Measurements from ENCODE around the gene HYAL1. TPM values are rescaled to one million over a fixed set of nuclear protein-coding genes. Genes with fewer than 3 reads are reported as not detected.

The HYAL1 gene
- total RNA-seq, 2 donors from 2014 or later = 9.0 to 15.2 TPM

GRCh38 chr3:50278123-50278879 is 25.1 kb downstream of the HYAL1 start:
- DNase-seq = no peak
- intact Hi-C loops (cut with DNase I) = loop anchor here (10.0 kb wide), 1 partner anchor 46 kb away; the partner anchor contains the start of genes HYAL2 and TUSC2
- H3K36me3 ChIP-seq = no peaks in the 10 kb centered on the region
- no peak overlapping the region for H3K9ac ChIP-seq (ENCODE audit: low read depth in 2 of 2, low read length in 2 of 2)
- H3K4me1 ChIP-seq = peaks cover 9% of the 10 kb centered on the region
- peaks cover 9% of the 10 kb centered on the region for H3K27me3 ChIP-seq
- TF ChIP-seq CTCF (IDR thresholded peaks at IDR 0.05) = no peak
- no peaks in the 10 kb centered on the region for H3K9me3 ChIP-seq
- no peak overlapping the region for H3K27ac ChIP-seq
- no peak overlapping the region for H3K4me3 ChIP-seq

GRCh38 chr3:50276762-50277101 is 26.6 kb downstream of the HYAL1 start:
- Histone ChIP-seq H3K27me3 (peaks cover 9% of the 10 kb centered on the region), H3K9me3 (no peaks in the 10 kb centered on the region), H3K9ac (ENCODE audit: low read depth in 2 of 2, low read length in 2 of 2) (no peak overlapping the region), H3K36me3 (no peaks in the 10 kb centered on the region), H3K4me3 (no peak overlapping the region), H3K27ac (no peak overlapping the region), H3K4me1 (peaks cover 16% of the 10 kb centered on the region)
- intact Hi-C loops (cut with DNase I) = loop anchor here (10.0 kb wide), 1 partner anchor 48 kb away; the partner anchor contains the start of genes HYAL2 and TUSC2
- no peak for TF ChIP-seq CTCF (IDR thresholded peaks at IDR 0.05)
- DNase-seq = no peak

- no peak for TF ChIP-seq CTCF (IDR thresholded peaks at IDR 0.05)
- Histone ChIP-seq H3K4me1 (peaks cover 16% of the 10 kb centered on the region), H3K9me3 (no peaks in the 10 kb centered on the region), H3K9ac (ENCODE audit: low read depth in 2 of 2, low read length in 2 of 2) (no peak overlapping the region), H3K27ac (no peak overlapping the region), H3K36me3 (no peaks in the 10 kb centered on the region), H3K27me3 (peaks cover 9% of the 10 kb centered on the region), H3K4me3 (no peak overlapping the region)
- intact Hi-C loops (cut with DNase I) = loop anchor here (2.0 to 10.0 kb wide), 2 partner anchors 49 kb away; partner anchors contain the start of genes HYAL2 and TUSC2
- DNase-seq = no peak
Observed at GRCh38 chr3:50275996-50276761, 27.2 kb downstream of the HYAL1 start.

GRCh38 chr3:50275141-50275995 is 28.0 kb downstream of the HYAL1 start:
- Histone ChIP-seq H3K4me3 (no peak overlapping the region), H3K4me1 (peaks cover 16% of the 10 kb centered on the region), H3K9me3 (no peaks in the 10 kb centered on the region), H3K36me3 (no peaks in the 10 kb centered on the region), H3K9ac (ENCODE audit: low read depth in 2 of 2, low read length in 2 of 2) (no peak overlapping the region), H3K27me3 (peaks cover 9% of the 10 kb centered on the region), H3K27ac (no peak overlapping the region)
- no peak for TF ChIP-seq CTCF (IDR thresholded peaks at IDR 0.05)
- DNase-seq = no peak
- intact Hi-C loops (cut with DNase I) = loop anchor here (2.0 to 10.0 kb wide), 2 partner anchors 49 kb away; partner anchors contain the start of genes HYAL2 and TUSC2
